Measurements from ENCODE around the gene MRPL36.
"Not testable (repeated sequence)": the region's sequence is repeated elsewhere in the genome, so short reads cannot be mapped to it uniquely, and the experiment has no call there.

DNA sequence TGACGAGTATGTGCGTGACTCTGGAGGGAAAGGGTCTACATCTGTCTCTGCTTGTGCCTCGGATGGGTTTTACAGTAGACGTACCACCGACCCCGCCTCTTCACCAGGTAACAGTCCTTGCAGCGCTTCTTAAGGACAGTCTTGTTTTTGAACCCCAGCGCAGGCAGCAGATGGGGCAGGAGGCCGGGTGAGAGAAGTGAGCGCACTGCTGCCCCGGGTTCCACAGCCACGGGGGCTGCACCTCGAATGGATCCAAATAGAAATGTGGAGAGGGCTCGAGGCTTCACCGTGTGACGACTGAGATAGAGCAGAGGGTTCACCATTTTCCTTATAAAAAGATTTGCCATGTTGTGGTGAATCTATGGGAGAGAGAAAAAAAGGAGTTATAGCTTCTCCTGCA lies 1.0 kb downstream of the MRPL36 start:
- TF ChIP-seq, protein P1, sequence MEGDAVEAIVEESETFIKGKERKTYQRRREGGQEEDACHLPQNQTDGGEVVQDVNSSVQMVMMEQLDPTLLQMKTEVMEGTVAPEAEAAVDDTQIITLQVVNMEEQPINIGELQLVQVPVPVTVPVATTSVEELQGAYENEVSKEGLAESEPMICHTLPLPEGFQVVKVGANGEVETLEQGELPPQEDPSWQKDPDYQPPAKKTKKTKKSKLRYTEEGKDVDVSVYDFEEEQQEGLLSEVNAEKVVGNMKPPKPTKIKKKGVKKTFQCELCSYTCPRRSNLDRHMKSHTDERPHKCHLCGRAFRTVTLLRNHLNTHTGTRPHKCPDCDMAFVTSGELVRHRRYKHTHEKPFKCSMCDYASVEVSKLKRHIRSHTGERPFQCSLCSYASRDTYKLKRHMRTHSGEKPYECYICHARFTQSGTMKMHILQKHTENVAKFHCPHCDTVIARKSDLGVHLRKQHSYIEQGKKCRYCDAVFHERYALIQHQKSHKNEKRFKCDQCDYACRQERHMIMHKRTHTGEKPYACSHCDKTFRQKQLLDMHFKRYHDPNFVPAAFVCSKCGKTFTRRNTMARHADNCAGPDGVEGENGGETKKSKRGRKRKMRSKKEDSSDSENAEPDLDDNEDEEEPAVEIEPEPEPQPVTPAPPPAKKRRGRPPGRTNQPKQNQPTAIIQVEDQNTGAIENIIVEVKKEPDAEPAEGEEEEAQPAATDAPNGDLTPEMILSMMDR (IDR thresholded peaks at IDR 0.05) = not testable (repeated sequence)
- not testable (repeated sequence) for TF ChIP-seq EP300 (IDR thresholded peaks at IDR 0.05; ENCODE audit: low read depth); POLR2A (IDR thresholded peaks at IDR 0.05)
